HUES6 (cell line): Measurements from ENCODE around the gene TPRN.

Experiments
- H3K27ac ChIP-seq: 2 replicates; pipeline ENCODE4 v1.7.0; 2013; ENCODE audit warnings: low read depth, mild to moderate bottlenecking, low read length, inconsistent platforms
- H3K27me3 ChIP-seq: 2 replicates; pipeline ENCODE4 v1.6.1; 2013; ENCODE audit warnings: low read length; ENCODE audit not compliant: control insufficient read depth, insufficient read depth
- H3K36me3 ChIP-seq: 2 replicates; pipeline ENCODE4 v1.6.1; 2013; ENCODE audit warnings: low read length; ENCODE audit not compliant: control insufficient read depth, insufficient read depth
- H3K4me1 ChIP-seq: 2 replicates; pipeline ENCODE4 v1.6.1; 2013; ENCODE audit warnings: low read length; ENCODE audit not compliant: control insufficient read depth, insufficient read depth
- H3K4me3 ChIP-seq: 2 replicates; pipeline ENCODE4 v1.5.1; 2013; ENCODE audit warnings: low read depth, low read length
- H3K9ac ChIP-seq: one replicate; pipeline ENCODE4 v1.6.1; 2013; ENCODE audit warnings: mild to moderate bottlenecking, low read length
- H3K9me3 ChIP-seq: 2 replicates; pipeline ENCODE4 v1.6.1; 2013; ENCODE audit warnings: low read depth, low read length; ENCODE audit not compliant: control insufficient read depth, insufficient read depth

The TPRN gene

GRCh38 chr9:137164370-137165249, 35.9 kb downstream of the TPRN start:
- Histone ChIP-seq H3K4me3 (no peak overlapping the region), H3K27me3 (peaks cover 100% of the 10 kb centered on the region), H3K36me3 (no peaks in the 10 kb centered on the region), H3K9me3 (no peaks in the 10 kb centered on the region), H3K9ac (no peak overlapping the region), H3K4me1 (no peaks in the 10 kb centered on the region), H3K27ac (no peak overlapping the region)

- H3K4me3 ChIP-seq: peak overlapping the region; percentile 63; the same call in 1 of the 2 replicates
- no peaks in the 10 kb centered on the region for H3K9me3 ChIP-seq
- no peak overlapping the region for H3K9ac ChIP-seq
- peaks cover 100% of the 10 kb centered on the region for H3K27me3 ChIP-seq
- no peaks in the 10 kb centered on the region for H3K4me1 ChIP-seq
- H3K36me3 ChIP-seq: no peaks in the 10 kb centered on the region
- no peak overlapping the region for H3K27ac ChIP-seq
These were observed 36.7 kb downstream of the TPRN start for GRCh38 chr9:137163805-137164204.

- Histone ChIP-seq H3K36me3 (no peaks in the 10 kb centered on the region), H3K4me3 (peak overlapping the region; percentile 63), H3K27ac (no peak overlapping the region), H3K9ac (no peak overlapping the region), H3K27me3 (peaks cover 100% of the 10 kb centered on the region), H3K4me1 (no peaks in the 10 kb centered on the region), H3K9me3 (no peaks in the 10 kb centered on the region)
These were observed 37.2 kb downstream of the TPRN start for GRCh38 chr9:137163365-137163715.

- Histone ChIP-seq H3K9ac (no peak overlapping the region), H3K4me1 (no peaks in the 10 kb centered on the region), H3K27ac (no peak overlapping the region), H3K4me3 (peak overlapping the region; percentile 63), H3K27me3 (peaks cover 100% of the 10 kb centered on the region), H3K9me3 (no peaks in the 10 kb centered on the region), H3K36me3 (no peaks in the 10 kb centered on the region)
These were observed 37.8 kb downstream of the TPRN start for GRCh38 chr9:137162505-137163364.

GRCh38 chr9:137161558-137162486, 38.7 kb downstream of the TPRN start:
- Histone ChIP-seq H3K9ac (no peak overlapping the region), H3K27ac (no peak overlapping the region), H3K36me3 (no peaks in the 10 kb centered on the region), H3K4me1 (peaks cover 3% of the 10 kb centered on the region; the same call in 1 of the 2 replicates), H3K4me3 (peak overlapping the region; percentile 63), H3K27me3 (peaks cover 99% of the 10 kb centered on the region), H3K9me3 (no peaks in the 10 kb centered on the region)

GRCh38 chr9:137160716-137161557, 39.6 kb downstream of the TPRN start:
- Histone ChIP-seq H3K9me3 (no peaks in the 10 kb centered on the region), H3K4me1 (peaks cover 6% of the 10 kb centered on the region; the same call in 1 of the 2 replicates), H3K27me3 (peaks cover 99% of the 10 kb centered on the region)

GRCh38 chr9:137160054-137160425, 40.5 kb downstream of the TPRN start:
- Histone ChIP-seq H3K4me1 (peaks cover 6% of the 10 kb centered on the region; the same call in 1 of the 2 replicates), H3K27me3 (peaks cover 99% of the 10 kb centered on the region), H3K27ac (no peak overlapping the region)

More at GRCh38 chr9:137160716-137161557, 39.6 kb downstream of the TPRN start:
- Histone ChIP-seq H3K9ac (no peak overlapping the region), H3K36me3 (no peaks in the 10 kb centered on the region), H3K4me3 (peak overlapping the region; percentile 46), H3K27ac (no peak overlapping the region)

GRCh38 chr9:137159105-137160053, 41.2 kb downstream of the TPRN start:
- no peak overlapping the region for H3K4me3 ChIP-seq
- H3K27ac ChIP-seq: no peak overlapping the region
- no peaks in the 10 kb centered on the region for H3K36me3 ChIP-seq
- peaks cover 98% of the 10 kb centered on the region for H3K27me3 ChIP-seq
- H3K9ac ChIP-seq: no peak overlapping the region
- no peaks in the 10 kb centered on the region for H3K9me3 ChIP-seq
- peaks cover 6% of the 10 kb centered on the region; the same call in 1 of the 2 replicates for H3K4me1 ChIP-seq

More at GRCh38 chr9:137160054-137160425, 40.5 kb downstream of the TPRN start:
- Histone ChIP-seq H3K36me3 (no peaks in the 10 kb centered on the region), H3K9ac (no peak overlapping the region), H3K4me3 (no peak overlapping the region), H3K9me3 (no peaks in the 10 kb centered on the region)

GRCh38 chr9:137158625-137159024, 41.9 kb downstream of the TPRN start:
- no peak overlapping the region for H3K9ac ChIP-seq
- H3K36me3 ChIP-seq: no peaks in the 10 kb centered on the region
- H3K27me3 ChIP-seq: peaks cover 90% of the 10 kb centered on the region
- H3K4me3 ChIP-seq: no peak overlapping the region
- H3K27ac ChIP-seq: no peak overlapping the region
- H3K9me3 ChIP-seq: no peaks in the 10 kb centered on the region
- peaks cover 6% of the 10 kb centered on the region; the same call in 1 of the 2 replicates for H3K4me1 ChIP-seq
